Bone marrow (tissue), 2 donors: Measurements from ENCODE around the gene CAPN2.

Source experiments
- DNase-seq, 2 donors: peaks; one replicate each; lab custom pipeline; 2025; lab: John Stamatoyannopoulos, UW

CAPN2 gene

DNA sequence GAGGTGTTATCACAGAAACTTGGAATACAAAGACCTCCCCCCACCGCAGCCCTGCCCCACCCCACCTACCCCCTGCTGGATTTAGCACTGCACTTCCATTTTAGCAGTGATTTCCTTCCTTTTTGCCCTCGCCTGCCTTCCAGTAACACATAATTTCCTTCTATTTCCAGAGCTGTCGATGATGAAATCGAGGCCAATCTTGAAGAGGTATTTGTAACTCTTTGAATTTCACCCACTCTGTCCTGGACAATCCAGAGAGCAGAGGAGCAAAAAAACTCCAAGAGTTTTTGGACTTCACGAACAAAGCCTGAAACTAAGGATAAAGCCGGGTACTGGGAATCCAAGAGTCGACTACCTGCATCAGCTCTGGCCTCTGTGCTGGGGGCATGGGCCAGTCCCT is 49.1 kb downstream of the CAPN2 start:
- no peak for DNase-seq

DNA sequence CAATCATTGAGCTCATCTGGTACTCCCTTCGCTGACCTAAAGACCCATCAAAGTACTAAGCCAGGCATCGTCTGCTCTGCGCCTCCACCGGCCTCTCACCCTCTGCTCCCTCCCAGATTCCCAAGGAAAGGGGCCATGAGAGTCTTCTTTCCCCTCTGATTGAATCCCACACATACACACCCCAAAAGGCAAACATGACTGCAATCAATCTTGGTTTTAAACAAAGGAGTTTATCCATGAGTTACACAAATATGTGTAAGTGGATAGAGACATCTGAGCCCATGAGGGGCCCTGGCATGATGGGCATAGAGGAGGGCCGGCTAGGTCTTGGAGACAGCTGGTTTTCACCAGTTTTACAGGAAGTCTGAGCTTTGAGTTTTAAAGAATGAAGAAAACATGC is 50.9 kb downstream of the CAPN2 start:
- DNase-seq = no peak

DNA sequence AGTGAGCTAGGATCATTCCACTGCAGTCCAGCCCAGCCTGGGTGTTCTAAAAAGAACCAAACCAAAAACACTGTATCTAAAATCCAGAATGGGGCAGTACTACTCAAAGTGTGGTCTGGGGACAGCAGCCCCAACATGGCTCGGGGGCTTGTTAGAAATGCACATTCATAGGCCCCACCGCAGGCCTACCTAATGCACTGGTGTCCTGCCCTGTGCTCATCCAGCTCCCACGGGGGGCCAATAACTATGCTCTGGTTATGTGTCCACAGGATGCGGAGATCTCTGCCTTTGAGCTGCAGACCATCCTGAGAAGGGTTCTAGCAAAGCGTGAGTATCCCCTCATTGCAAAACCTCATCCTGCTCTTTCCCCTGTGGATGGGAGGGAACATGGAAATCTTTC is 51.5 kb downstream of the CAPN2 start:
- no peak for DNase-seq

DNA sequence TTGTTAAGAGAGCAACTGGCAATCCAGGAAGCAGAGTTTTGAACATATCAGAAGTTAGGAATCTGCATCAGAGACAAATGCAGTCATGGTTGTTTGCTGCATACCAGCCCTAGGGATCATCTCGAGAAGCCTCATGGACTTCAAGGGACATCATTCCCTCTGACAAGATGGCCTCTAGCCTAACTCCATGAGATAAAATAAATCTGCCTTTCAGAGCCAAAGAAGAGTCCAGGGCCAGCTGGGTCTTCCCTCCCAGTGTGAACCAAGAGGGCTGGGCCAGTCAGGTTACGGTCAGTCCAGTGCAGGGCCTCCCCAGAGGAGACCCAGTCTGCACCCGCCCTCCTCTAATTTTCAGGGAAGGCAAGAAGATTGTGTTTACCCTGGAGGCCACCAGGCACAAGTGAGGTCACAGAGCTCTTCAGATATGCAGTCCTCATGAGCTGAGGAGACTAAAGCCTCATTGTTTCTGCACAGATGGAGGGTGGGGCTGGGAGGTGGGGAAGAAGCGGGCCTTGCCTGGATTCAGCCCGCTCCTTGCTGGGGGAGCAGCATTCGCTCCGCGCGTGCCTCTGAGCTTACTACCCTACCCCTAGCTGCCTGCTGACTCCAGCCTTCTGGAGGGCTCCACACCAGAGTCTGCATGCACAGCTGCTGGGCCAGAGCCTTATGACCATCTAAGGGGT is 52.8 kb downstream of the CAPN2 start:
- no peak for DNase-seq

DNA sequence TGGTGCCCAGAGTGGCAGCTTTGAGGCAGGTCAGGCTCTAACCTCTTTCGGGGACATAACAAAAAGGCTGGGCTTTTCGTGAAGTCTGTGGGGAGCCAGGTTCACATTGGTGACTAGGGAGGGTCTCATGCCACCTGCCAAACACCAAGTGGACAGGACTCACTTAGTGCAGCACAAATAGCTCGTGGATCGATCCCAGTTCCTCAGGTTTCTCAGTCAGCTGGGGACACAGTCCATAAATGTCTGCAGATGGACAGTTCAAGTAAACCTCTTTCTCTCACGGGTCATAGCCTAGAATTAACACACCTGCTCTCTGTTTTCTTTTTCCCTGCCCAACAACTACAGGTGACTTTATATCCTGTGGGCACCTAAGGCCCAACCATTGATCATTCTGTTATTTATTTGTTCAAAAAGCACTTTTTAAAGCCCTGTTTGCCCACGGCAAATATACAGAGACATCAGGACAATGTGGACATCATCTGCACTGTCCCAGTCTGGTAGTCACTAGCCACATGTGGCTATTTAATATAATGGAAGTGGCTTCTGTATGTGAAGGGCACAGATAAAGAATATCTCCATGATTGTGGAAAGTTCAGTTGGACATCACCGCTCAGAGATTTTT is 53.5 kb downstream of the CAPN2 start:
- no peak for DNase-seq

DNA sequence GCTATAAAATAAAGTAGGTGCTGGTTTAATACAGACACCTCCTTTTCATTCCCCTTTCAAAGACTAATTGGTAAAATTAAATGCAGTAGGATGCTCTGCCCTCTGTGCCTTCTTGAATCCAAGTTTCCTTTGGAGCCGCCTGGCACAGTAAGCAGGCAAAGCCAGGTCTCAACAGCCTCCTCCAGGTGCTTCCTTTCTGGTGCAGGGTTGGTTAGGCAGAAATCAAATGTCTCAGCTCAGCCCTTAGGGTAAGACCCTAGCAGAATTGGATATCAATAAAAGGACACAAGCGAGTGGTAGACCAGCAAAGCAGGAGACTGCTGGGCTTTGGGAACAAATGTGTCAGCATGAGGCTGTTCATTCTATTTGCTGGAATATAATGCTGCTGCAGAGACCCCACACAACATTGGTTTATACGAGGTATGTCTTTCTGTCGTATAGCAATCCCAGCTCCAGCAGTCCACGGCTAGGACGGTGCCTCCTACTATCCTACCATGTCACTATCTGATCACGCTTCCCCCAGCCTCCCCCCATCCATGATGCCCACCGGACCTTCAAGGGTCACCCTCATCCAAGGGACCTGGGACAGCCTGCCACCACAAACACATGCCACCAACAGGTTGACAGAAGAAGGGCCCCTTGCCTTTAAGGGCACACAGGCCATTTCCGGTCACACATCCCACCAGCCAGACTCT is 58.4 kb downstream of the CAPN2 start:
- DNase-seq = no peak

DNA sequence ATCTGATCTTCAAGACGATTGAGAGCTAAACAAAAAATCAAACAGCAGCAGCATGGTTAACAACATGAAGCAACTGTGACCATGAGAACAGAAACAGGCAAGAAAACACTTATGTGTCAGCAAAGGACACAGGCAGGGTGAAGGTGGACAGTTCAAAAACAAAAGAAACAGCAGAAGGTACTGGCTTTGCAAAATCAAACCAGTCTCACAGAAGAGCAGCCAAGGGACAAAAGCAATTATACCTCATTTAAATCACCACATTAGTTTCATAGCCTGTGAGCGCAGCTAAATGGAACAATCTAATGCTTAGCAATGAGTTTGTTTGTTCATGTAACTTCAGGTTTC is 59.1 kb downstream of the CAPN2 start:
- no peak for DNase-seq

DNA sequence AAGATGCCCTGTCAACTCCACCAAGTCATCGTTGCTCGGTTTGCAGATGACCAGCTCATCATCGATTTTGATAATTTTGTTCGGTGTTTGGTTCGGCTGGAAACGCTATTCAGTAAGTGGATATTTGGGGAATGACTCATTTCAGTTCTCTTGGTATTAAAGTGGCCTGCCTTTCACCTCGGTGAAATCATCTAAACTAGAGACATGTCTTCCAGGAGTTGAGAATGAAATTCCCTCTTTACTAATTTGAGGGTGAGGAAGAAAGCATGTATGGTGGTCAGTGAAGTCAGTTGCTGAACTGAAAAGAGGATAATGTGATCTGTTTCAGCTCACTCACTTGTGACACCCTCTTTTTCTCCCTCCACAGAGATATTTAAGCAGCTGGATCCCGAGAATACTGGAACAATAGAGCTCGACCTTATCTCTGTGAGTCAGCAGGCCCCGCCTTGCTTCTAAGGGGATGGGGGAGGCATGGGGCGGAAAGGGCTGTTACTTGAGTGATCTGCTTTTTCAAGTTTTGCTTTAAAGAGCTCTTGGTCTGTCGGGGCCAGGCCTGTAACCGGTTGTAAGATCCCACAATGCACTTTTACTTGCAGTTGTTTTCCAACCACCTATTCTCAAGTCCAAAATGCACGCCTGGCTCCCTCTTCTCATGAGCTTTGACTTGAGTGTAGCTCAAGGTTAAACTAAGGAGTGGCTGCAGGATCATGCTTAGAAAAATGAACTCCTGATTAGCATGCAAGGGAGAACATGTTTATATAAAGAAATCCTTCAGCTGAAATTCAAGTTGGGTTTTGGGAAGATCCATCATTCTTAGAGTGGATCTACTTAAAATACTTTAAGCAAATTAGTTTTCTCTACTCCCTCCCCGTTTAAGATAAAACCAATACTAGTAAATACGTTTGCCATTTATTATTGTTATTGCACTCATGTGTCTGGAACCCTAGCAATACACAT is 59.8 kb downstream of the CAPN2 start:
- DNase-seq = no peak

DNA sequence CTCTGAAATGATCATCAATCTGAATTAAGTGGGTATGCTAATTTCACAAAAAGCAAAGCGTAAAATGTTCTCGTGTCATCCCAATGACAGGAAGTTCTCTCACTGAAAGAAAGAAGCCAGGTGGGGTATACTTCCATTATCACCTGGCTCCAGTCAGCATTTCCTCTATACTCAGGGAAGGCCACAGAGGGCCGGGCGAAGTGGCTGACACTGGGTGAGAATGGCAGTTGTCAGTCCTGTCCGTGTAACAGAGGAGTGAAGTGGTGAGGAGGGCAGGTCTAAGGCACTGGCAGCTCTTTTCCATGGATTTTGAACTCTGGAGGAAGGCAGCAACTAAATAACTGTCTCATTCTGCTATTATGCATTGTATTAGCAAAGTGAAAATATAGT is 60.4 kb downstream of the CAPN2 start:
- DNase-seq = no peak

DNA sequence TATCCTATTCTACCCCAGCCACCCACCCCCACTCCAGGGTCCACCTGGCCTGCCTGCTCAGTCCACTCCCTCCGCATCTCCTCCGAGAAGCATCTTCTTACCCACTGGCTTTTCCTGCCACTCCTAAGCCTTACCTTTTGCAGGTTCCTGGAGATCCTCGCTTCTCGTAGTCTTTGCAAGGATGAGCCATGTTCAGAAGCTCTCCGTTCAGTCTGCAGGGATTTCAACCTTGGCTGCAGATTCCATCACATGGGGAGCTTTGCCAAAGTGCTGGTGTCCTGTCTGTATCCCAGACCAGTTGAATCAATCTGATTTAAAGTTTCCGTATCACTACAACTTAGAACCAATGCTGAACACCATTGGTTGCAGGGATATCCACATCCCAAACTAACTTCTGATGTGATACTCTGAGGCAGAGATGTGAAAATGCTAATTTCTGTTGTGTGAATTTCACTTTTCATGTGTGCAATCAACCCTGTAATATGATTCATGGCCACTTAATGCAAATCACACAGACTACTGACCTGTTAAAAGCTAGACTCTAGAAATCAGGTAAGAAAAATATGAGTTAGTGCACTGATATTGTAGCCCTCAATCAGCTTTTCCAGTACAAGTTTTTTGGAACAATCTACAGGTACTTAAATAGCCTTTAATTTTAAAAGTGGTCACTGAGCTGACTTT is 61.9 kb downstream of the CAPN2 start:
- no peak for DNase-seq

DNA sequence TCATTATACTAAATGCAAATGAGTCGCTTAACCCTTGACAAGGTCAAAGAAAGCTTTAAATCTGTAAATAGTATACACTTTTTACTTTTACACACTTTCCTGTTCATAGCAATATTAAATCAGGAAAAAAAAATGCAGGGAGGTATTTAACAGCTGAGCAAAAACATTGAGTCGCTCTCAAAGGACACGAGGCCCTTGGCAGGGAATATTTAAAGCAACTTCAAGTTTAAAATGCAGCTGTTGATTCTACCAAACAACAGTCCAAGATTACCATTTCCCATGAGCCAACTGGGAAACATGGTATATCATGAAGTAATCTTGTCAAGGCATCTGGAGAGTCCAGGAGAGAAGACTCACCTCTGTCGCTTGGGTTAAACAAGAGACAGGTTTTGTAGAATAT is 62.7 kb downstream of the CAPN2 start:
- no peak for DNase-seq

DNA sequence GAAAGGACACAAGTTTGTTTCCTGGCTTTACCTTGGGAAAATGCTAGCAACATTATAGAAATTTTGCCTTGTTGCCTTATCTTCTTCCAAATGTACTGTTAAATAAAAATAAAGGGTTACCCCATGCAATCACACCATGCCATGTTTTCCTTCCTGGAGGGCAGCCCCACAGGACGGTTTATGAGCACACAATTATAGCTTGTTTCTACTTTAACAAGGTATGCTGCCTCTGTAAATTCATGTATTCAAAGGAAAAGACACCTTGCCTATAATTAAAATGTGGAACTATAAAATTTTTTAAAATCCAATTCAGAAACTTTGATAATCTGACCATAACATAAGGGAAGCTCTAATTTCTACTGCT is 63.4 kb downstream of the CAPN2 start:
- DNase-seq = no peak

DNA sequence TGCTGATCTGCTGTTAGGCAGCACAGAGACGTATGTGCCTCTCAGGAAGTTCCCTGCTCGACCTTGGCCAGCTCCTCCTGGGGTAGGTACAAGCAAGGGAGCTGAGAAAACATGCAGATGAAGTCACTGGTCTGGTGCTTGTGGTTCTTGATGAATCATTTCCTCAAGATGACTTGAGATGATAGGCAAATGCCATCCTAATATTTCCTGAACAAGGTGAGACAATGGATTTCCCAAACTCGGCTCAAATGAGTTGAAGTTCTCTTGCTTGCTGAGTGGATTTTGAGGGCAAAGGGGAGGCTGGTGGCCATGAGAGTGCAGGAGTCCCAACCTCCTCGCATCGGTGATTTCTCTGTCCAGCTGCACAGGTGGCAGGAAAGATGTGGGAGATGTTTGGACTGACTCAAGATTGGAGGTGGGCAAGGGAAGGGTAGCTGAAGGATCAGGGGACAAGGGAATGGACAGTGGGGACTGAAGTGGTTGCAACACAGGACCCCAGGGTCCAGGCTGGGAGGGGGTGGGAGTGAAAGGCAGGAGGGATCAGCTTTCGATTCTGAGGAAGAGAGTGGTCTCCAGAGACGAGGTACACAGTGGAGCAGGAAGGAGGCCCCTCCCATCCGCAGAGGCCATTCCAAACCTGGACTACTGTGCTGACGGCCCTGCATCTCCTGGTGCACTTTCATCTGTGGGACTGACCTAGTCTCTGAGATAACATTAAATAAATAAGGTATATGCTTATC is 63.9 kb downstream of the CAPN2 start:
- DNase-seq = peak in 1 of 2 donors; percentile 57

DNA sequence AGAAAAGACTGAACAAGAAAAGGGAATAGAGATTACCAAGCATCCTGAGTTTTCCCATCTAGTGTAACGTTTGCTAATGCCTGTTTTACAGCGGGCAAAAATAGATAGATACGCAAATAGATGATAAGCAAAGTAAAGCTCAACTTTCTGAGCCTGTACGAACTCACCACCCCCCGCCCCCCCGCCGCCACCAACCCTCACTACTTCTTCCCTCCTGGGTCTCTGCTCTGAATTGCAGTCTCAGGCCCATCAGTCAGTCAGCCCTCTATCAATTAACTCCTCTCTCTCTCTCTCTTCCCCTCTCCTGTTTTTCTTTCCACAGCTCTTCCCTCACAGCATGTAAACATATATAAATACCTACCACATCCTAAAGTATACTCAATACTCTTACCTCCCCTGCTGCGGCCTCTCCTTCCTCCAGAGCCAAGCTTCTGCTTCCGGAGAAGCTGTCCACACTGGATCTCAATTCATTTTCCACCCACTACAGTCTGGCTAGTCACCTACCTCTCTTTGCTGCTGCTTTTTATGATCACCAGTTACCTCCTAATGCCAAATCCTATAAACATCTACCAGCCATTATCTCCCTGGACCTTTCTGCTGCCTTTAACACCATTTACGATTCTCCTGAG is 64.6 kb downstream of the CAPN2 start:
- DNase-seq = no peak

DNA sequence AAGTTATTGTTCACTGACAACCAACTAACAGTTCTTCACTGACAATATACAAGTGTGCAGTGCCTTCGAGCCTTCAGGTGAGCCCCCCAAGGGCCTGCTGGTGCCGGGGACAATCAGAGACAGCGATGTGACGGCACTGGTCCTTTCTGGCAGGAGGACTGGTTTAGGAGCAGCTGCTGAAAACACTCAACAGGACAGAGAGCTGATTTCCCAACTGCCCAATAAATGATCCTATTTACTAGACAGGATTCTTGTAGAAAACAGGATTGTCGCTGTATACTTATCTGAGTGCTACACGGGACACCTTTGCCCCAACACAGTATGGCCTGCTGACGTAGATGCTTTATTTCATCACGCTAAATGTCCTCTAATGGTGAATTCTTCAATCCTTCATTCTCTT is 68.0 kb downstream of the CAPN2 start:
- no peak for DNase-seq

DNA sequence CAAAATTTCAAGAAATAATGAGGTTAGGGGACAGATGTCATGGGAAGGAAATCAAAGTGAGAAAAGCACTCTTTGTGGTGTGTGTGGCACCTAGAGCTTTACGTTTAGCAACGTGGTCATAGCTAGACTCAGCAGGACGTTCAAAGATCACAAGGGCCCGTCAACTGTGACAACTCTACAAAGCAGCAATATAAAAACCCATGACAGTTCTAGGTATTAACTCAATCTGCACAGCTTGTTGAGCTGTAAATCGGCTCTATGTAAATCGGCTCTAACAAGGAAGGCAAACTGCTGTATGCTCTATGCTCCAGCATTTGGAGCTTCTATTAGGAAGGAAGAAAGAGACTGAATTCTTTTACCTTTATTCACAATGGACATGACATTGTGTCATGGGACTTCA is 68.6 kb downstream of the CAPN2 start:
- no peak for DNase-seq

DNA sequence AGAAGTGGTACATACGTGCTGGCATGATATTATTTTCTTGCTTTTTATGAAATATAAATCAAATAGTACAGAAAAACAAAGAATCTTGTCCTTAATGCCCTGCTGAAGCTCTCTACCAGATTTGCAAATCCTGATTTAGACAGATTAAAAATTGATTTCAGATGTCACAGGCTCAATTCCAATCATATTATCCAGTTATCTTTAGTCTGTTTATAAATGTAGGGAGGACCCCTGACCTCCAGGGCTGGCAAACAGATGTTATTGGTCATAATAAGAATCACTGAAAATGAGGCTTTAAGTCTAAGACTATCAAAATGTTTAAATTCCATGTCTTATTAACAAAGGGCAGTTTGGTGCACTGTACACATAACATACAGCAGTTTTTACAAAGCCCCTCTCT is 71.3 kb downstream of the CAPN2 start:
- DNase-seq = no peak

DNA sequence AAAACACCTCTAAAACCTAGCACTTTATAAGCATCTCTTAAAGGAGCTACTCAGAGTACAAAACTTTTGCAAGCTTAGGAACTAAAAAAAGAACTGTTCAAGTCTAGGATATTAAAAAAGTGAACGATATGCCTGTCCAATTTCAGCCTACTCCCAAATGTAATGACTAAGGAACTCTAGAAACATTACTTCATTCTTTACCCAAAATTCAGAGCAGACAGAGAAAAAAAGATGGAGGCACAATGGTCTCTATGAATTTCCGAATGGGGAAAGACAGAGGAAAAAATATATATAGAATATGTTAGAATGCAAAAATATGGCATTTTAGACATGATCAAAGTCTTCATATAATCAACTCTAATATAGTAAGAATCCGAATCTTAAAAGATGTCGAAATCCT is 72.2 kb downstream of the CAPN2 start:
- DNase-seq = no peak

DNA sequence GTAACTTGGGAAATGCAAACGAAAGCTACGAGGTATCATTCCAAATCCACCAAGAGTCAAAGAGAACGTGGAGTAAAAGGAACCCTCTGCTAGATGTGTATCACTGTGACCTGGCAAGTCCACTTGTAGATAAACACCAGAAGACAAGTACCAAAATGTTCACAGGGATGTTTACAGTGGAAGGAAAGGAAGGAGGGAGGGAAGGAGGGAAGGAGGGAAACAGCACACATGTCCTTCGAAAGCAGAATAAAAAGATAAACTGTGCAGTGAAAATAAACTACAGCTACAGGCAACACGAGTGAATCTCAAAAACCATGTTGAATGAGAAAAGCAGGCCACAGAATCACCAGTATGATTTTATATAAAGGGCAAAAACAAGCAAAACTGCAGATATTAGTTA is 73.5 kb downstream of the CAPN2 start:
- DNase-seq = no peak

DNA sequence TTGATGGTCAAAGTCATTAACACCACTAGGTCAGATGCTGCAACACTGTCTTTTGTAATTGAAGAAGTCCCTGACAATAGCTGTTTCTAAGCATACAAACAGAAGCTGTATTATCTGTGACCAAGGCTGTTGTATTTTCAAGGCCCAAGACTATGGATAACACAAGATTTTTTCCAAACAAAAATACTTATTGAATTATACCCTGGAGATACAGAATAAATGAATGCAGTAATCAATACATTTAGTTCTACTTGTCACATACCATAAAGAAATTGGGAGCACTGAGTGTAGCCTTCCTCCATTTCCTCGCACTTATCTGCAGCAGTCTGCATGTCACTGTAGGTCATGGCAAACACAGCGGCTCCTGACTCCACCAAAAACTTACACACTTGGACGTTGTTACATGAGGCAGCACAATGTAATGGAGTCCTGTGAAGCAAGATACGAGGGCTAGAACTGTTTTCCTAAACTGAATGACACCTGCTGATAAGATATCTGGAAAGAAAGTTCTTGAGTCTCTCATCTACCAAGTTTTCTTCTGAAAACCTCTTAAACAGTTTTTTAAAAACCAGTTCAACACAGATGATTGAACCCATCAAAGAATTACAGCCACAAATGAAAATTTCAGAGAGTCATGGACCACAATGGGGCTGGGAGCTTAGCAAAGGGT is 76.5 kb downstream of the CAPN2 start:
- no peak for DNase-seq
